Panc1 (cell line): Measurements from ENCODE around the gene RUNX1. TPM values are rescaled to one million over a fixed set of nuclear protein-coding genes. Genes with fewer than 3 reads are reported as not detected.

Experiments used
- ATAC-seq: fragments of 200-7000 bp; cut with Tn5 transposase; 2 replicates; pipeline ENCODE4 v1.9.1; 2020; ENCODE audit warnings: mild to moderate bottlenecking, moderate library complexity
- BruUV-seq: library from RNA; stranded (reverse); fragments of 400-500 nt; replicated peaks from 2 replicates; lab custom pipeline; 2021; lab: Mats Ljungman, UMichigan
- CTCF ChIA-PET: fragments of 300-600 bp; sonication (Branson Sonifier 250); formaldehyde crosslinking; loops from one replicate; lab custom pipeline; 2022; ENCODE audit warnings: antibody characterized with exemption; lab: Charles Lee
- POLR2A ChIA-PET: fragments of 300-600 bp; sonication (Branson Sonifier 250); formaldehyde crosslinking; loops from one replicate; lab custom pipeline; 2022; ENCODE audit warnings: antibody characterized with exemption; lab: Charles Lee
- DNase-seq: peaks from one replicate; pipeline ENCODE4 v3.0.0-alpha.2; 2010; ENCODE audit warnings: low read depth, low spot score
- H3K27ac ChIP-seq: 2 replicates; pipeline ENCODE4 v1.5.1; 2011; ENCODE audit warnings: mild to moderate bottlenecking, low read length, inconsistent platforms
- H3K27me3 ChIP-seq: fragments of 200-500 bp; sonication (Bioruptor generic); 2 replicates; pipeline ENCODE4 v1.6.0; 2014; ENCODE audit warnings: low read length, inconsistent platforms; ENCODE audit not compliant: control insufficient read depth, insufficient read depth
- H3K36me3 ChIP-seq: fragments of 200-500 bp; sonication (Bioruptor generic); 2 replicates; pipeline ENCODE4 v1.5.1; 2014; ENCODE audit warnings: inconsistent platforms, mild to moderate bottlenecking, low read length, moderate library complexity; ENCODE audit not compliant: control insufficient read depth, insufficient read depth
- H3K4me1 ChIP-seq: 2 replicates; pipeline ENCODE4 v1.5.1; 2011; ENCODE audit warnings: inconsistent platforms, mild to moderate bottlenecking, low read length, moderate library complexity; ENCODE audit not compliant: control insufficient read depth, insufficient read depth
- H3K4me3 ChIP-seq, 2 experiments: 2 replicates each; pipeline ENCODE4 v1.5.1; 2011 to 2012; ENCODE audit warnings: low read depth in 2 of 2, low read length in 2 of 2, mild to moderate bottlenecking in 2 of 2, inconsistent platforms in 1 of 2, moderate library complexity in 1 of 2
- H3K9me3 ChIP-seq: fragments of 200-500 bp; sonication (Bioruptor generic); 2 replicates; pipeline ENCODE4 v1.5.1; 2014; ENCODE audit warnings: low read depth, mild to moderate bottlenecking, inconsistent platforms, low read length, moderate library complexity; ENCODE audit not compliant: control insufficient read depth, insufficient read depth
- CTCF ChIP-seq: fragments of 450-650 bp; IDR thresholded peaks from 2 replicates; pipeline ENCODE4 v1.5.1; 2017; ENCODE audit warnings: mild to moderate bottlenecking
- POLR2AphosphoS5 ChIP-seq: IDR thresholded peaks from 2 replicates; pipeline ENCODE4 v1.6.1; 2012; ENCODE audit warnings: mild to moderate bottlenecking, low read depth, low read length, moderate library complexity
- REST ChIP-seq, 2 experiments: IDR thresholded peaks; 2 replicates each; pipeline ENCODE4 v1.6.1; 2011 to 2012; ENCODE audit warnings: low read depth in 2 of 2, control low read depth in 1 of 2, low read length in 1 of 2, mild to moderate bottlenecking in 1 of 2, moderate library complexity in 1 of 2; ENCODE audit not compliant: insufficient read depth in 1 of 2
- SIN3A ChIP-seq: IDR thresholded peaks from 2 replicates; pipeline ENCODE4 v1.6.1; 2012; ENCODE audit warnings: low read depth, mild to moderate bottlenecking, low read length, moderate library complexity, borderline replicate concordance; ENCODE audit not compliant: insufficient read depth
- TCF7L2 ChIP-seq: IDR thresholded peaks from 2 replicates; pipeline ENCODE4 v1.6.1; 2011; ENCODE audit warnings: mild to moderate bottlenecking, low read depth, low read length, inconsistent platforms
- in situ Hi-C: cut with HindIII; loops from 2 replicates; pipeline ENCODE4 v1.10.0; 2016; ENCODE audit warnings: low sequenced_read_pairs, low pct_unique_long_range_greater_than_20kb
- intact Hi-C: fragments of 100-400 bp; cut with micrococcal nuclease; formaldehyde crosslinking; loops from one replicate; pipeline ENCODE4 v1.10.0; 2022; ENCODE audit not compliant: unreplicated experiment
- total RNA-seq: library from RNA; stranded (reverse); gene quantifications from one replicate; pipeline ENCODE4 v1.2.1, GENCODE V29; 2021; ENCODE audit not compliant: unreplicated experiment

The RUNX1 gene
- total RNA-seq, 1 experiment from 2014 or later = 22.4 TPM

GRCh38 chr21:34790834-34791233 is 258.3 kb downstream of the RUNX1 start:
- H3K4me3 ChIP-seq = no peak overlapping the region
- POLR2A ChIA-PET = no interaction called here
- in situ Hi-C loops = no loop called here
- H3K27me3 ChIP-seq = no peaks in the 10 kb centered on the region
- H3K4me1 ChIP-seq = no peaks in the 10 kb centered on the region
- no TSS peak for BruUV-seq
- DNase-seq (no peak), ATAC-seq (no peak)
- intact Hi-C loops = no loop called here
- CTCF ChIA-PET = interaction anchor here (0.6 kb wide), 1 partner anchor 1291 kb away, joined by 6 read pairs; no protein-coding TSS in a partner anchor
- no peaks in the 10 kb centered on the region for H3K9me3 ChIP-seq
- no peaks in the 10 kb centered on the region; the same call in 1 of the 2 replicates for H3K36me3 ChIP-seq
- TF ChIP-seq REST (IDR thresholded peaks at IDR 0.05; ENCODE audit: insufficient read depth in 1 of 2, low read depth in 2 of 2, low read length in 1 of 2) (no peak), POLR2AphosphoS5 (no peak), TCF7L2 (no peak), SIN3A (no peak), CTCF (no peak)
- no peak overlapping the region for H3K27ac ChIP-seq

GRCh38 chr21:34790341-34790740 is 258.8 kb downstream of the RUNX1 start:
- no peaks in the 10 kb centered on the region for H3K4me1 ChIP-seq
- no peaks in the 10 kb centered on the region; the same call in 1 of the 2 replicates for H3K36me3 ChIP-seq
- no peak for DNase-seq
- intact Hi-C loops = no loop called here
- TF ChIP-seq REST (IDR thresholded peaks at IDR 0.05; ENCODE audit: insufficient read depth in 1 of 2, low read depth in 2 of 2, low read length in 1 of 2) = no peak
- no peak for TF ChIP-seq CTCF
- no peaks in the 10 kb centered on the region for H3K27me3 ChIP-seq
- CTCF ChIA-PET = no interaction called here
- no peak for ATAC-seq
- no peaks in the 10 kb centered on the region for H3K9me3 ChIP-seq
- in situ Hi-C loops = no loop called here
- H3K27ac ChIP-seq = no peak overlapping the region
- no TSS peak for BruUV-seq
- POLR2A ChIA-PET = no interaction called here
- H3K4me3 ChIP-seq = no peak overlapping the region
